WTC11 (cell line): ENCODE measurements around the gene CLCNKB.

Experiments used
- RELA ChIP-seq: sonication (generic); formaldehyde crosslinking; IDR thresholded peaks from 2 replicates; pipeline ENCODE4 v1.8.1; 2022; ENCODE audit warnings: missing genetic modification reagents, mild to moderate bottlenecking, borderline replicate concordance
- TF ChIP-seq, protein P1 (sequence below): sonication (generic); formaldehyde crosslinking; IDR thresholded peaks from 2 replicates; pipeline ENCODE4 v1.8.1; 2023; ENCODE audit warnings: mild to moderate bottlenecking, moderate library complexity, missing genetic modification reagents

DNA sequence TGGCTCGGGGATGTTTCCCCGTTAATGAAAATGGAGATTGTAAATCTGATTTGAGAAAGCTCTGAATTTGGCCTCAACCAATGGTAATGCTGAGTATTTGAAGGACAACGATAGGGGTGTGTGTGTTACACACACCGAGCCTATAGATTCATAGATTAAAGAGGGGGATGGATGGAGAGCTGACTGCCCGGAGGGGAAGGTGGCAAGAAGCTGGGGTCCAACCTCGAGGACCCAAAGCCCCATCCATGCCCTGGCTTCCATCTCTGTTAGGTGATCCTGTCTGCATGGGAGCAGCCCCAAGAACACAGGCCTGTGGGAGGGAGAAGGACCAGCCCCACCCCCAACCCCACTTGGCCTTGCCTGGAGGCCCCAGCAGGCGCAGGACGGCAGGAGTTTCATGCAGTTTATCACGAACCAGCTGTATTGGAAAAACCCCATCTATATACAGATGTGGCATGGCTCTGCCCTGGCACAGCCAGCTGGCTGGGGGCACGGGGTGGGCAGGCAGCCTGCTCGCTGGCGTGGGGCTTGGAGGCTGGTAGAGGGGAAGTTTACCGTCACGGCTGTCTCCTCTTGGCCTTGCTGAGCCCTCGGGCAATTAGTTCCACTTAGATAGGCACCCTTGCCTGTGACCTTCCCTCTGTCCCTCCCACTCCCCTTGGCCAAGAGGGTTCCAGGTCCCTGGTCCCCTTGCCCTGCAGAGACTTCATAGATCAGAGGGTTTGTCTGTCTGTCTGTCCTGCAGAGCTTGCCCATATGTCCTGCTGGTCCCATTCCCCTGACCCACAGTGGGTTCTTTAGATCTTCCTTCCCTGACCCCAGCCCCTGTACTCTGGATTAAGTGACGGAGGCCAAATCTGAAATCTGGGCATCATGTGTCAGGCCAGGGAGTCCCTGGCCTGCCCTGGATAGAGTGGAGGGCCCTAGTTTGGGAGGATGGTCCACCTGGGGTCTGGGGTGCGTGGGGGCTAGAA, 28.8 kb upstream of the CLCNKB start:
- TF ChIP-seq RELA (CRISPR knock-in tag): no peak
- TF ChIP-seq, protein P1, sequence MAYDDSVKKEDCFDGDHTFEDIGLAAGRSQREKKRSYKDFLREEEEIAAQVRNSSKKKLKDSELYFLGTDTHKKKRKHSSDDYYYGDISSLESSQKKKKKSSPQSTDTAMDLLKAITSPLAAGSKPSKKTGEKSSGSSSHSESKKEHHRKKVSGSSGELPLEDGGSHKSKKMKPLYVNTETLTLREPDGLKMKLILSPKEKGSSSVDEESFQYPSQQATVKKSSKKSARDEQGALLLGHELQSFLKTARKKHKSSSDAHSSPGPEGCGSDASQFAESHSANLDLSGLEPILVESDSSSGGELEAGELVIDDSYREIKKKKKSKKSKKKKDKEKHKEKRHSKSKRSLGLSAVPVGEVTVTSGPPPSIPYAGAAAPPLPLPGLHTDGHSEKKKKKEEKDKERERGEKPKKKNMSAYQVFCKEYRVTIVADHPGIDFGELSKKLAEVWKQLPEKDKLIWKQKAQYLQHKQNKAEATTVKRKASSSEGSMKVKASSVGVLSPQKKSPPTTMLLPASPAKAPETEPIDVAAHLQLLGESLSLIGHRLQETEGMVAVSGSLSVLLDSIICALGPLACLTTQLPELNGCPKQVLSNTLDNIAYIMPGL: no peak
